HCT116 (cell line): ENCODE results near the gene LIN7B. TPM values are rescaled to one million over a fixed set of nuclear protein-coding genes. Genes with fewer than 3 reads are reported as not detected.

ENCODE experiments used
- ATAC-seq: fragments of 200-7000 bp; cut with Tn5 transposase; 2 replicates; pipeline ENCODE4 v1.9.1; 2020; ENCODE audit warnings: mild to moderate bottlenecking, moderate library complexity
- BruUV-seq: library from RNA; stranded (reverse); fragments of 400-500 nt; replicated peaks from 2 replicates; lab custom pipeline; 2021; lab: Mats Ljungman, UMichigan
- CTCF ChIA-PET: fragments of 300-600 bp; sonication (Branson Sonifier 250); formaldehyde crosslinking; loops from one replicate; lab custom pipeline; 2021; ENCODE audit warnings: antibody characterized with exemption; lab: Charles Lee
- POLR2A ChIA-PET: fragments of 300-600, 350-600 bp; sonication (Branson Sonifier 250); formaldehyde crosslinking; loops from one replicate; lab custom pipeline; 2021; ENCODE audit warnings: antibody characterized with exemption; lab: Charles Lee
- RAD21 ChIA-PET, 2 experiments: fragments of 300-600 bp; sonication (Branson Sonifier 250); formaldehyde crosslinking; loops; one replicate each; lab custom pipeline; 2023; ENCODE audit warnings: low total read pairs in 2 of 2; ENCODE audit not compliant: uncharacterized antibody in 2 of 2, unreplicated experiment in 2 of 2, low non-redundant PET in 1 of 2; lab: Charles Lee
- DNase-seq: peaks from one replicate; pipeline ENCODE4 v3.0.0-alpha.2; 2010; ENCODE audit warnings: low read depth, low spot score
- H2AFZ ChIP-seq: fragments of 200-600 bp; shearing (Covaris generic), sonication (generic); 2 replicates; pipeline ENCODE4 v1.6.1; 2017; ENCODE audit warnings: low read depth, mixed run types, mixed read lengths, antibody characterized with exemption, low read length; ENCODE audit not compliant: poor library complexity, severe bottlenecking
- H3K27ac ChIP-seq: 2 replicates; pipeline ENCODE4 v1.5.1; 2012; ENCODE audit warnings: low read depth, low read length
- H3K27me3 ChIP-seq: fragments of 200-600 bp; sonication (generic); 2 replicates; pipeline ENCODE4 v1.6.1; 2016; ENCODE audit warnings: mixed run types, low read length, mixed read lengths; ENCODE audit not compliant: insufficient read depth
- H3K36me3 ChIP-seq, 2 experiments: fragments of 200-500 bp in 1 of 2; fragments of 200-600 bp in 1 of 2; sonication (Bioruptor generic) in 1 of 2; sonication (generic) in 1 of 2; 2 replicates each; pipeline versions ENCODE4 v1.5.1 to v1.6.1; 2014 to 2016; ENCODE audit warnings: low read length in 2 of 2, inconsistent platforms in 1 of 2, mixed read lengths in 1 of 2, mixed run types in 1 of 2; ENCODE audit not compliant: insufficient read depth in 2 of 2, control insufficient read depth in 1 of 2
- H3K4me1 ChIP-seq, 2 experiments: fragments of 200-600 bp in 1 of 2; sonication (generic) in 1 of 2; 2 replicates each; pipeline versions ENCODE4 v1.5.1 to v1.6.1; 2012 to 2017; ENCODE audit warnings: low read length in 2 of 2, inconsistent platforms in 1 of 2, mild to moderate bottlenecking in 1 of 2, mixed read lengths in 1 of 2, mixed run types in 1 of 2, moderate library complexity in 1 of 2; ENCODE audit not compliant: insufficient read depth in 2 of 2, control insufficient read depth in 1 of 2
- H3K4me2 ChIP-seq: fragments of 200-600 bp; sonication (generic); 2 replicates; pipeline ENCODE4 v1.6.1; 2017; ENCODE audit warnings: mixed run types, low read length, mixed read lengths
- H3K4me3 ChIP-seq, 2 experiments: fragments of 200-600 bp in 1 of 2; sonication (generic) in 1 of 2; replicated peaks in 1 of 2; 2 replicates each; pipeline ENCODE4 v1.5.1; 2011 to 2016; ENCODE audit warnings: low read length in 2 of 2, control low read depth in 1 of 2, low read depth in 1 of 2, mild to moderate bottlenecking in 1 of 2, mixed read lengths in 1 of 2, mixed run types in 1 of 2
- H3K79me2 ChIP-seq: fragments of 200-600 bp; sonication (generic); 2 replicates; pipeline ENCODE4 v1.6.1; 2017; ENCODE audit warnings: mild to moderate bottlenecking, mixed run types, low read length, moderate library complexity, mixed read lengths; ENCODE audit not compliant: insufficient read depth
- H3K9ac ChIP-seq: fragments of 200-600 bp; sonication (generic); 2 replicates; pipeline ENCODE4 v1.6.1; 2016; ENCODE audit warnings: low read length, mixed read lengths
- H3K9me2 ChIP-seq: fragments of 200-600 bp; sonication (generic), shearing (Covaris generic); 2 replicates; pipeline ENCODE4 v1.6.1; 2017; ENCODE audit warnings: mixed run types, mild to moderate bottlenecking, moderate library complexity; ENCODE audit not compliant: insufficient read depth
- H3K9me3 ChIP-seq, 2 experiments: fragments of 200-500 bp in 1 of 2; fragments of 200-600 bp in 1 of 2; sonication (Bioruptor generic) in 1 of 2; sonication (generic) in 1 of 2; 2 replicates each; pipeline ENCODE4 v1.6.1; 2014 to 2017; ENCODE audit warnings: low read length in 2 of 2, mixed read lengths in 2 of 2, inconsistent platforms in 1 of 2, low read depth in 1 of 2, mild to moderate bottlenecking in 1 of 2, mixed run types in 1 of 2, moderate library complexity in 1 of 2; ENCODE audit not compliant: control insufficient read depth in 1 of 2, insufficient read depth in 1 of 2
- H4K20me1 ChIP-seq: fragments of 200-600 bp; sonication (generic), shearing (Covaris generic); 2 replicates; pipeline ENCODE4 v1.6.1; 2017; ENCODE audit warnings: mixed run types, mild to moderate bottlenecking, moderate library complexity; ENCODE audit not compliant: insufficient read depth
- CBX3 ChIP-seq: IDR thresholded peaks from 2 replicates; pipeline ENCODE4 v1.6.1; 2012; ENCODE audit warnings: low read depth
- CEBPB ChIP-seq: IDR thresholded peaks from 2 replicates; pipeline ENCODE4 v1.6.1; 2012; ENCODE audit warnings: low read depth
- ELF1 ChIP-seq: IDR thresholded peaks from 2 replicates; pipeline ENCODE4 v1.6.1; 2012; ENCODE audit warnings: low read depth, borderline replicate concordance
- EZH2phosphoT487 ChIP-seq: fragments of 200-600 bp; IDR thresholded peaks from 2 replicates; pipeline ENCODE4 v1.6.1; 2018; ENCODE audit warnings: antibody characterized with exemption, borderline replicate concordance
- FOSL1 ChIP-seq: IDR thresholded peaks from 2 replicates; pipeline ENCODE4 v1.6.1; 2012; ENCODE audit warnings: low read depth
- JUND ChIP-seq: IDR thresholded peaks from 2 replicates; pipeline ENCODE4 v1.6.1; 2012
- POLR2AphosphoS5 ChIP-seq: IDR thresholded peaks from 2 replicates; pipeline ENCODE4 v1.6.1; 2011; ENCODE audit warnings: mild to moderate bottlenecking, low read depth, low read length, moderate library complexity
- REST ChIP-seq: IDR thresholded peaks from 2 replicates; pipeline ENCODE4 v1.6.1; 2012; ENCODE audit warnings: low read depth
- SIN3A ChIP-seq: IDR thresholded peaks from 2 replicates; pipeline ENCODE4 v1.6.1; 2012; ENCODE audit warnings: low read depth
- SP1 ChIP-seq: IDR thresholded peaks from 2 replicates; pipeline ENCODE4 v1.6.1; 2012; ENCODE audit warnings: low read depth
- SRF ChIP-seq: IDR thresholded peaks from 2 replicates; pipeline ENCODE4 v1.6.1; 2012; ENCODE audit warnings: low read depth
- TCF7L2 ChIP-seq: IDR thresholded peaks from 2 replicates; pipeline ENCODE4 v1.7.0; 2011; ENCODE audit warnings: borderline replicate concordance, inconsistent platforms; ENCODE audit not compliant: insufficient read depth, insufficient read length; ENCODE audit errors: extremely low read depth
- YY1 ChIP-seq: IDR thresholded peaks from 2 replicates; pipeline ENCODE4 v1.6.1; 2011; ENCODE audit warnings: low read length, low read depth, moderate library complexity, mild to moderate bottlenecking; ENCODE audit not compliant: insufficient replicate concordance; ENCODE audit errors: extremely low read depth
- ZFX ChIP-seq: fragments of 450-650 bp; IDR thresholded peaks from 2 replicates; pipeline ENCODE4 v1.6.1; 2017
- intact Hi-C: fragments of 100-400 bp; cut with micrococcal nuclease; formaldehyde crosslinking; loops from 2 replicates; pipeline ENCODE4 v1.10.0; 2022
- total RNA-seq: library from RNA; stranded (reverse); gene quantifications from one replicate; pipeline ENCODE4 v1.2.1, GENCODE V29; 2021; ENCODE audit not compliant: unreplicated experiment
- TF ChIP-seq, protein P1 (sequence below): IDR thresholded peaks from 2 replicates; pipeline ENCODE4 v1.6.1; 2011; ENCODE audit warnings: mild to moderate bottlenecking, low read length, moderate library complexity; ENCODE audit not compliant: insufficient replicate concordance; ENCODE audit errors: extremely low read depth

The LIN7B gene
- total RNA-seq, 1 experiment from 2014 or later = 7.2 TPM

- H3K9me2 ChIP-seq = no peaks in the 10 kb centered on the region
- no peak within 1 kb of the TSS for H2AFZ ChIP-seq
- H3K9me3 ChIP-seq = no peaks in the 10 kb centered on the region
- ChIA-PET CTCF (no interaction called here), POLR2A (no interaction called here), RAD21 (no interaction called here)
- H3K27me3 ChIP-seq = no peaks in the 10 kb centered on the region
- BruUV-seq = no TSS peak
- peaks cover 19 to 43% of the 10 kb centered on the region in 2 experiments for H3K4me1 ChIP-seq
- ATAC-seq (no peak), DNase-seq (no peak)
- intact Hi-C loops = no loop called here
- no peaks in the 10 kb centered on the region for H3K36me3 ChIP-seq
- no peaks in the 10 kb centered on the region for H4K20me1 ChIP-seq
- no peak for TF ChIP-seq JUND
- TF ChIP-seq EZH2phosphoT487 = no peak
- no peak for TF ChIP-seq SP1
- TF ChIP-seq SIN3A = no peak
- TF ChIP-seq, protein P1, sequence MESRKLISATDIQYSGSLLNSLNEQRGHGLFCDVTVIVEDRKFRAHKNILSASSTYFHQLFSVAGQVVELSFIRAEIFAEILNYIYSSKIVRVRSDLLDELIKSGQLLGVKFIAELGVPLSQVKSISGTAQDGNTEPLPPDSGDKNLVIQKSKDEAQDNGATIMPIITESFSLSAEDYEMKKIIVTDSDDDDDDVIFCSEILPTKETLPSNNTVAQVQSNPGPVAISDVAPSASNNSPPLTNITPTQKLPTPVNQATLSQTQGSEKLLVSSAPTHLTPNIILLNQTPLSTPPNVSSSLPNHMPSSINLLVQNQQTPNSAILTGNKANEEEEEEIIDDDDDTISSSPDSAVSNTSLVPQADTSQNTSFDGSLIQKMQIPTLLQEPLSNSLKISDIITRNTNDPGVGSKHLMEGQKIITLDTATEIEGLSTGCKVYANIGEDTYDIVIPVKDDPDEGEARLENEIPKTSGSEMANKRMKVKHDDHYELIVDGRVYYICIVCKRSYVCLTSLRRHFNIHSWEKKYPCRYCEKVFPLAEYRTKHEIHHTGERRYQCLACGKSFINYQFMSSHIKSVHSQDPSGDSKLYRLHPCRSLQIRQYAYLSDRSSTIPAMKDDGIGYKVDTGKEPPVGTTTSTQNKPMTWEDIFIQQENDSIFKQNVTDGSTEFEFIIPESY = no peak
- no peak for TF ChIP-seq TCF7L2
- TF ChIP-seq CEBPB = no peak
- no peak for TF ChIP-seq FOSL1
- no peak for TF ChIP-seq CBX3
- no peak for TF ChIP-seq ZFX
- no peak for TF ChIP-seq SRF
- TF ChIP-seq REST = no peak
- no peak for TF ChIP-seq YY1
- no peak for TF ChIP-seq ELF1
- no peak for TF ChIP-seq POLR2AphosphoS5
- H3K4me2 ChIP-seq = no peak within 1 kb of the TSS
- H3K4me3 ChIP-seq = no peak within 1 kb of the TSS
- no peak within 1 kb of the TSS for H3K9ac ChIP-seq
- peaks cover 13% of the 10 kb centered on the region for H3K79me2 ChIP-seq
- no peak within 1 kb of the TSS for H3K27ac ChIP-seq
Observed at GRCh38 chr19:49155005-49155819, 41.0 kb downstream of the LIN7B start, which contains the start of gene HRC. HRC (minus strand) TSS chr19:49155396; CDS start chr19:49155237, 159 bp downstream.
